ENCODE measurements around the gene DNM1.

The DNM1 gene

DNA sequence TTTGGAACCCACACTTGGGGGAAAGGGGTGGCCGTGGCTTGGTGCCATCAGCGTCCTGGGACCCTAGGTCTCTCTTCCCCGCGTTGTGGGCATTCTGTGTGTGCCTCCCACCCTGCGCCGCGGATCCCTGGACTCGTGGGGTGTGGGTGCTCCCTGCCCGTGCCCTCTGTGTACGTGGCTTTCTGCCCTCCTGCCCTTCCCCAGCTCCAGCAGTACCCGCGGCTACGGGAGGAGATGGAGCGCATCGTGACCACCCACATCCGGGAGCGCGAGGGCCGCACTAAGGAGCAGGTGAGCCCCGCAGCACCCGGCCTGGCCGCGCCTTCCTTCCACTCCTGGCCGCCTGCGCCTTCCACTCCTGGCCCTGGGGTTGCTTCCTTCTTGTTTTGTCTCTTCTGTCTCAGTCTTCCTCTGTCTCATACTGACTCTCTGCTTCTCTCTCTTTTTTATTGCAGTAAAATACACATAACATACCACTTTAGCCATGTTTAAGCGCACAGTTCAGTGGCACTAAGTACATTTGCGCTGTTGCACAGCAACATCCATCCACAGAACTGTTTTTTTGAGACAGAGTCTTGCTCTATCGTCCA, 30.7 kb downstream of the DNM1 start:
- H3K27me3 ChIP-seq (ENCODE audit: insufficient read depth, low read length): no peaks in the 10 kb centered on the region
- no peak overlapping the region for H3K27ac ChIP-seq (ENCODE audit: low read length)
- no peak overlapping the region for H3K9ac ChIP-seq (ENCODE audit: low read depth, low read length)
- H3K4me3 ChIP-seq (ENCODE audit: low read length): no peak overlapping the region
- 0 out of 2 replicates have a peak, but pooled peaks cover 4% of the 10 kb centered on the region for H3K36me3 ChIP-seq (ENCODE audit: insufficient read depth, low read depth, low read length)
- H3K9me3 ChIP-seq (ENCODE audit: insufficient read depth, low read depth, low read length): no peaks in the 10 kb centered on the region
- H3K4me1 ChIP-seq (ENCODE audit: insufficient read depth, low read length): no peaks in the 10 kb centered on the region

DNA sequence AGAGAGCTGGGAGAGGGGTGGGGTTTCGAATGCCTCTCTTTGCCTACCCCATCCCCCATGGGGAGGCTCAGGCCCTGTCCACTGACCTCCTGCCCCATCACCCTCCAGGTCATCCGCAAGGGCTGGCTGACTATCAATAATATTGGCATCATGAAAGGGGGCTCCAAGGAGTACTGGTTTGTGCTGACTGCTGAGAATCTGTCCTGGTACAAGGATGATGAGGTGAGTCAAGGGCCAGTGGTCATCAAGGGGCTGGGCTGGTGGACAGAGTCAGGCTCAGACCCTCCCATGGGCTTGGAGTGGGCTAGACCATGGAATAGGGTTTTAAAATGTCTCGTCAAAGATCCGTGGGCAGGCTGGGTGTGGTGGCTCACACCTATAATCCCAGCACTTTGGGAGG, 38.9 kb downstream of the DNM1 start:
- H3K9me3 ChIP-seq (ENCODE audit: insufficient read depth, low read depth, low read length): no peaks in the 10 kb centered on the region
- H3K27ac ChIP-seq (ENCODE audit: low read length): no peak overlapping the region
- peaks cover 9% of the 10 kb centered on the region for H3K36me3 ChIP-seq (ENCODE audit: insufficient read depth, low read depth, low read length)
- peaks cover 7% of the 10 kb centered on the region for H3K4me1 ChIP-seq (ENCODE audit: insufficient read depth, low read length)
- no peak overlapping the region for H3K4me3 ChIP-seq (ENCODE audit: low read length)
- no peaks in the 10 kb centered on the region for H3K27me3 ChIP-seq (ENCODE audit: insufficient read depth, low read length)
- no peak overlapping the region for H3K9ac ChIP-seq (ENCODE audit: low read depth, low read length)

DNA sequence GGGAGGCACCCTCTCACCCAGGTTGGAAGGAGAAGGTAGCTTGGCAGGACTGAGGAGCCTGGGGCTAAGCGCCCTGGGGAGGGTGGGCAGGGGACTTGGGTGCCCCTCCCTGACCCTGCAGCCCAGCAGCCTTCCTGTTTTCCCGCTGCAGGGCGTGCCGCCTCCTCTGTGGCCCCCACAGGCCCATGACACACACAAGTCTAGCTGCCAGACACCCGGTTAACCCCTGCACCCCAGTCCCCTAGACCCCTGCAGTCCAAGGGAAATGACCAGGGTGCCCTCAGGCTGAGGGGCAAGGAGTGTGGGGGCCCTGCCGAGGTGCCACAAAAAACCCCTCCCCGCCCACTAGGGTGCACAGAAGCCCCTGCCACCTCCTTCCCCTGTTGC, 39.6 kb downstream of the DNM1 start:
- Histone ChIP-seq H3K9ac (ENCODE audit: low read depth, low read length) (no peak overlapping the region), H3K27me3 (ENCODE audit: insufficient read depth, low read length) (no peaks in the 10 kb centered on the region), H3K9me3 (ENCODE audit: insufficient read depth, low read depth, low read length) (no peaks in the 10 kb centered on the region), H3K4me1 (ENCODE audit: insufficient read depth, low read length) (peaks cover 7% of the 10 kb centered on the region), H3K36me3 (ENCODE audit: insufficient read depth, low read depth, low read length) (peaks cover 9% of the 10 kb centered on the region), H3K27ac (ENCODE audit: low read length) (no peak overlapping the region), H3K4me3 (ENCODE audit: low read length) (no peak overlapping the region)

DNA sequence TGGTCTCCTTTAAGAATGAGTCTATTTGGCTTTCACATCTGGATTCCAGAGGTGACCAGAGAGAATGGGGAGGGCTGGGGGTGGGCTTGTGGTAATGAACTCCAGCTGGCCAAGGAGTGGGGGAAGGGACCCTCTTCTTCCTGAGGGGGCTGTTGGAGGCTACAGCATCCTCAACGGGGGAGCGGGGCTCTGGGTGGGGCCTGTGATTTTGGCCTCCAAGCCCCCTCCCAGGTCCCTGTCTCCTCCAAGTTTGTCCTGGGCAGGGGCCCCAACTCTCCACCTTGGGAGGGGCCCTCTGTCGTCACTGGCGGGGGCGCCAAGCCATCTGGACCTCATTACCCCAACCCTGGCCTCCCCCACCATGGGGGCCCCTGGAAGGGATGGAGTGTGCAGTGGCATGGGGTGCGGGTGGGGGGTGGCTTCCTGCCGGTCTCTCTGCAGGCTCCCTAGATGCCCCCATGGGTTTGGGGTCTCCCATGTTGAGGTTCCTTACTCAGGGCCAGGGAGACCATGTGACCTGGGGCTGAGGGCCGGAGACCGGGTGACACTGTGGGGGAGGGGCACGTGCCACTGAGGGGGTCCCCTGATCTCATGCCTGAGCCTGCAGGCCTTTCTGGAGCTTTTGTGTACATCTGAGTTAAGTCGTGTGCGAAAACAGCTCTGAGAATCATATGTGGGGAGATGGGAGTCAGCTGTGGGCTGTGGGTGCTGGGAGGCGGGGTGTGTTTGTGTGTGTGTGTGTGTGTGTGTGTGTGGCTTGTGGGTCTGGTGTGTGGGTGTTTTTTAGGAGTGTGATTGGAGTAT, 40.2 kb downstream of the DNM1 start:
- no peak overlapping the region for H3K9ac ChIP-seq (ENCODE audit: low read depth, low read length)
- H3K27ac ChIP-seq (ENCODE audit: low read length): no peak overlapping the region

DNA sequence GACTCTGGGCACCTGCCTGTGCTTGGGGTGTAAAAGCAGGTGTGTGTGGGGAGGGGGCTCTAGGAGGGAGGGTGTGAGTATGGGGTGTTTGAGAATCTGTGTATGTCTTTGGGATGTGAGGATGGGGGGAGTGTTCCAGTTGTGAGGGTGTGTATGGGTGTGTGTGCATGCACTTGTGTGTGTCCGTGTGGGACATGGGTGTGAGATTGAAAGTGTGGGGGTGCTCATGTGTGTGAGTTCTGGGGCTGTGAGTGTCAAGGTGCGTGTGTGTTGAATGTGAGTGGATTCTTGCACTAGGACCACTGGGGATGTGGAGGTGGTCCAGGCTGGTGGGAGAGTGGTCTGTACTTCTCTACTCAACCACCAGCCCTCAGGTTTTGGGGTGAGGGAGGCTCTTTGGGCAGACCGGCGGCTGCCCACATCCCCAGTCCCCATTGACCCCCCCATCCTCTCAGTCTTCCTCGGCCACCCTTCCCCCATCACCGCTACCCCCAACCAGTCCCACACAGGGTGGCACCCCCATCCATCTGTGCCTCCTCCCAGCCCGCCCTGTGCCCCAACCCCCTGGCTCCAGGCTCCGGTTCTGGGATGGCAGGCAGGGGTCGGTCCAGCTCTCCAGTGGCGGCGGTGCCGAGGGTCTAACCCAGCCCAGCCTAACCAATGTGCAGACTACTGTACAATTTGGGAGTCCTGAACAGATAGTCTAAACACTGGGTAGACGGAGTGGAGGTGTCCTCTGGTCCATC, 41.1 kb downstream of the DNM1 start:
- Histone ChIP-seq H3K36me3 (ENCODE audit: insufficient read depth, low read depth, low read length) (peaks cover 9% of the 10 kb centered on the region), H3K4me1 (ENCODE audit: insufficient read depth, low read length) (peaks cover 7% of the 10 kb centered on the region), H3K9ac (ENCODE audit: low read depth, low read length) (no peak overlapping the region), H3K4me3 (ENCODE audit: low read length) (no peak overlapping the region), H3K27me3 (ENCODE audit: insufficient read depth, low read length) (no peaks in the 10 kb centered on the region; the same call in 1 of the 2 replicates), H3K9me3 (ENCODE audit: insufficient read depth, low read depth, low read length) (no peaks in the 10 kb centered on the region), H3K27ac (ENCODE audit: low read length) (no peak overlapping the region)

More for the DNA sequence above, 40.2 kb downstream of the DNM1 start:
- Histone ChIP-seq H3K27me3 (ENCODE audit: insufficient read depth, low read length) (no peaks in the 10 kb centered on the region), H3K4me1 (ENCODE audit: insufficient read depth, low read length) (peaks cover 7% of the 10 kb centered on the region), H3K4me3 (ENCODE audit: low read length) (no peak overlapping the region), H3K9me3 (ENCODE audit: insufficient read depth, low read depth, low read length) (no peaks in the 10 kb centered on the region), H3K36me3 (ENCODE audit: insufficient read depth, low read depth, low read length) (peaks cover 9% of the 10 kb centered on the region)

DNA sequence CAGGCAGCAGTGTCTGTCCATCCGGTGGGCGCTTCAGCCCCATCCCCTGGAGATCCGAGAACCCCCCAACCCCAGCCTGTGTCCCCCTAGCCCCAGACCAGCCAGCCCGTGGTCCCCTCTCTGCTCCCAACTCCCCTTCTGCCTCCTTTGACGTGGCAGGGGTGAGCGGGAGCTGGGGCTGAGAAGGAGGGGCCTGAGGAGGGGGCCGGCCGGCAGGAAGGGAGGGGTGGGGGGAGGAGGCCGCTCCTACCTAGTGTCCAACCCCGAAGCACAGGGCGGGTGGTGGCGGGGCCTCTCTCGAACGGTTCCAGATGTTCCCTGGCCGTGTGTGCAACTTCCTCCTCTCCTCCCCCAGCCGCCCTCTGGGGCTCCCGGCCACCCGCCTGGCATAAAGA, 41.7 kb downstream of the DNM1 start:
- H3K9me3 ChIP-seq (ENCODE audit: insufficient read depth, low read depth, low read length): no peaks in the 10 kb centered on the region
- H3K9ac ChIP-seq (ENCODE audit: low read depth, low read length): no peak overlapping the region
- H3K4me3 ChIP-seq (ENCODE audit: low read length): no peak overlapping the region
- peaks cover 6% of the 10 kb centered on the region for H3K36me3 ChIP-seq (ENCODE audit: insufficient read depth, low read depth, low read length)
- no peak overlapping the region for H3K27ac ChIP-seq (ENCODE audit: low read length)
- peaks cover 7% of the 10 kb centered on the region for H3K4me1 ChIP-seq (ENCODE audit: insufficient read depth, low read length)
- H3K27me3 ChIP-seq (ENCODE audit: insufficient read depth, low read length): no peaks in the 10 kb centered on the region; the same call in 1 of the 2 replicates

DNA sequence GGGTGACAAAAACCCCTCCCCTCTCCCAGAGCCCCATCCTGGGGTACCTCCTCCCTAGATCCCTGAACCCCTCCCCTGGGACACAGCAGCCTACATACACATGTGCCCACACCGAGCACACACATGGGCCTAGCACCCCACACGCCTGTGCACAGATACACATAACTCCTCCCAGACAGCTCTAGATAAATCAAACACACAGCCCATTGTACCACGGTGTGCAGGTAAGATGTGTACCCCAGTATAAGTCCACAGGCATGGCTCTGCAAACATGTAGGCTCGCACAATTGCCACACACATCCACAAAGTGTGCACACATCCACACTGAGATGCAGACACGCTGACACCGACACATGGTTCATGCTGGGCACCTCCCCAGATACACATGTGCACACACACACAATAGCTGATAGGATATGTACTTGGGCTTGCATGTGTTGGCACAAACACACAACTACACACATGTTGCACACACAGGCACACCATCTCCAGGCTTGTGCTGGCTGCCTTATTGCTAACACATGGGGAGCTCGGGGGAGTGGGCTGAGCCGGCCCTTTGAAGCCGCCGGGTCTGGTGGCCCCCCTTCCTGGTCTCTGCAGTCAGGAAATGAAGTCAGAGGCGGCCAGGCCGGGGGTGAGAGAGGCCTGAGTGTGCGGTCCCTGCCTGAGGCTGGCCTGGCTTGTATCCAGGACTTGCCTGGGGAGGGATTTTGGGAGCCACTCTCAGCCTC, 42.4 kb downstream of the DNM1 start:
- peaks cover 7% of the 10 kb centered on the region for H3K4me1 ChIP-seq (ENCODE audit: insufficient read depth, low read length)
- H3K4me3 ChIP-seq (ENCODE audit: low read length): no peak overlapping the region

DNA sequence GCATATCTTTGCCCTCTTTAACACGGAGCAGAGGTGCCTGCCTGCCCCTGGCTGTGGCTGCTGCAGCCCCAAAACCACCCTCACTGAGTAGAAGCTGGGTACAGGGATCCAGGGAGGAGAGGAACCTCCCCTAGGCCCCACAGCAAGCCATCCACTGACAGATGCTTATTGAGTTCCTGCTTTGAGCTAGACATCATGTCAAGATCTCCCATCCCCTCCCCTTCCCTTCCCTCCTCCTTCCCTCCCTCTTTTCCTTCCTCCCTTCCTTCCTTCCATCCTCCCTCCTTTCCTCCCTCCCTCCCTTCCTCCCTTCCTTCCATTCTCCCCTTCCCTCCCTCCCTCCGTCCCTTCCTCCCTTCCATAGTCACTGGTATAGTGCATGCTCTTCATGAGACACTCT, 43.3 kb downstream of the DNM1 start:
- H3K4me1 ChIP-seq (ENCODE audit: insufficient read depth, low read length): peaks cover 7% of the 10 kb centered on the region
- H3K4me3 ChIP-seq (ENCODE audit: low read length): no peak overlapping the region
- H3K27me3 ChIP-seq (ENCODE audit: insufficient read depth, low read length): no peaks in the 10 kb centered on the region; the same call in 1 of the 2 replicates
- H3K9ac ChIP-seq (ENCODE audit: low read depth, low read length): no peak overlapping the region
- no peak overlapping the region for H3K27ac ChIP-seq (ENCODE audit: low read length)
- no peaks in the 10 kb centered on the region for H3K9me3 ChIP-seq (ENCODE audit: insufficient read depth, low read depth, low read length)
- H3K36me3 ChIP-seq (ENCODE audit: insufficient read depth, low read depth, low read length): no peaks in the 10 kb centered on the region; the same call in 1 of the 2 replicates

More for the DNA sequence above, 42.4 kb downstream of the DNM1 start:
- H3K9me3 ChIP-seq (ENCODE audit: insufficient read depth, low read depth, low read length): no peaks in the 10 kb centered on the region
- no peaks in the 10 kb centered on the region; the same call in 1 of the 2 replicates for H3K36me3 ChIP-seq (ENCODE audit: insufficient read depth, low read depth, low read length)
- H3K9ac ChIP-seq (ENCODE audit: low read depth, low read length): no peak overlapping the region; the same call in 1 of the 2 replicates
- no peak overlapping the region for H3K27ac ChIP-seq (ENCODE audit: low read length)
- H3K27me3 ChIP-seq (ENCODE audit: insufficient read depth, low read length): no peaks in the 10 kb centered on the region; the same call in 1 of the 2 replicates

DNA sequence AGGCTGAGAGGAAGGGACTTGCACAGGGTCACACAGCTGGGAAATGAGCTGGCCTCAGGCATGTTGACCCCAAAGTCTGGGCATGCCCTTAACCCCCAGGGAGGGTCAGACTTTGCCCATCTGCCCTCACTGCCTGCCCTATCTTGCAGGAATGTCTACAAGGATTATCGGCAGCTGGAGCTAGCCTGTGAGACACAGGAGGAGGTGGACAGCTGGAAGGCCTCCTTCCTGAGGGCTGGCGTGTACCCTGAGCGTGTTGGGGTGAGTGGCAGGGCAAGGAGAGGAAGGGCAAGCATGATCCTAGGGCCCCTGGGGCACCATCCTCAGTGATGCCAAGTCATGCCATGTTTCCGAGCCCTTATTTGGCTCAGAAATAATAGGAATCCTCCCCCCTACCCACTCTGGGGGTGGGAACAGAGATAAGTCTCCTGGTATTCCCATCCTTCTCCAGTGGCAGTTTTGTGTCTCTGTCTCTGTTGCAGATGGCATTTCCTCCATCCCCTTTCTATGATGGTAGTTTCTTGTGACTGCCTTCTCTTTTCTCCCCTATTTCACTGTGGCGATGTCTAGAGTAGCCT, 44.1 kb downstream of the DNM1 start:
- Histone ChIP-seq H3K9me3 (ENCODE audit: insufficient read depth, low read depth, low read length) (no peaks in the 10 kb centered on the region), H3K4me1 (ENCODE audit: insufficient read depth, low read length) (peaks cover 7% of the 10 kb centered on the region), H3K4me3 (ENCODE audit: low read length) (no peak overlapping the region), H3K27me3 (ENCODE audit: insufficient read depth, low read length) (no peaks in the 10 kb centered on the region; the same call in 1 of the 2 replicates), H3K36me3 (ENCODE audit: insufficient read depth, low read depth, low read length) (peaks cover 6% of the 10 kb centered on the region; the same call in 1 of the 2 replicates), H3K27ac (ENCODE audit: low read length) (no peak overlapping the region), H3K9ac (ENCODE audit: low read depth, low read length) (no peak overlapping the region)

DNA sequence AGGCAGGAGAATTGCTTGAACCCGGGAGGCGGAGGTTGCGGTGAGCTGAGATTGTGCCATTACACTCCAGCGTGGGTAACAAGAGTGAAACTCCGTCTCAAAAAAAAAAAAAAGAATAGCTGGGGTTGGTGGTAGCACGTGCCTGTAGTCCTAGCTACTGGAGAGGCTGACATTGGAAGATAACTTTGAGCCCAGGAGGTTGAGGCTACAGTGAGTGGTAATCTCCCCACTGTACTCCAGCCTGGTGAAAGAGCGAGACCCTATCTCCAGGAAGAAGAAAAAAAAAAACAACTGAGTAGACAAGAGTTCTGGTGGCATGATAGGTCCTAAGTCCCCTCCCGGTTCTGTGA, 46.4 kb downstream of the DNM1 start:
- peaks cover 9% of the 10 kb centered on the region; the same call in 1 of the 2 replicates for H3K36me3 ChIP-seq (ENCODE audit: insufficient read depth, low read depth, low read length)
- no peaks in the 10 kb centered on the region; the same call in 1 of the 2 replicates for H3K27me3 ChIP-seq (ENCODE audit: insufficient read depth, low read length)
- H3K4me3 ChIP-seq (ENCODE audit: low read length): peak overlapping the region; percentile 67; the same call in 1 of the 2 replicates
- H3K9me3 ChIP-seq (ENCODE audit: insufficient read depth, low read depth, low read length): no peaks in the 10 kb centered on the region
- peaks cover 7% of the 10 kb centered on the region for H3K4me1 ChIP-seq (ENCODE audit: insufficient read depth, low read length)
- H3K27ac ChIP-seq (ENCODE audit: low read length): no peak overlapping the region
- H3K9ac ChIP-seq (ENCODE audit: low read depth, low read length): no peak overlapping the region
